NCI-H2029 treated with DMSO at 0.1 percent for 48 hours (cell line): ENCODE measurements around the gene CCDC88B.

ENCODE experiments used
- DNase-seq: peaks from one replicate; lab custom pipeline; 2025; lab: John Stamatoyannopoulos, UW

Gene CCDC88B

DNA sequence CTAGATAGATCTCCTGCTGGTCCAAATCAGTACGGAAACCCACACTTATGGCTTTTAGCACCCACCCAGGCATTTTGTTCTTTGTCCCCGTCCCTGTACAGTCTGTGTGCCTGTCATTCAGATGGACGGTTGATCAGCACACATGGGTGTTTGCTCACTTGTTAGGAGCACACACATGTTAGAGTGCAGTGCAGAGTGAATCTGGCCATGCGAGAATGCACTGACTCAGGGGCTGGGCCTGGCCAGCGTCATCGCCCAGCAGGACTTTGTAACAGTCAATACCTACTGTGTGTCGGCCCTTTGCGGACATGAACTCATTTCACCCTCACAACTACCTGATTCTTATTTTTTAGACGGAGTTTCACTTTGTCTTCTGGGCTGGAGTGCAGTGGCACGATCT is 22.3 kb downstream of the CCDC88B start:
- no peak for DNase-seq

DNA sequence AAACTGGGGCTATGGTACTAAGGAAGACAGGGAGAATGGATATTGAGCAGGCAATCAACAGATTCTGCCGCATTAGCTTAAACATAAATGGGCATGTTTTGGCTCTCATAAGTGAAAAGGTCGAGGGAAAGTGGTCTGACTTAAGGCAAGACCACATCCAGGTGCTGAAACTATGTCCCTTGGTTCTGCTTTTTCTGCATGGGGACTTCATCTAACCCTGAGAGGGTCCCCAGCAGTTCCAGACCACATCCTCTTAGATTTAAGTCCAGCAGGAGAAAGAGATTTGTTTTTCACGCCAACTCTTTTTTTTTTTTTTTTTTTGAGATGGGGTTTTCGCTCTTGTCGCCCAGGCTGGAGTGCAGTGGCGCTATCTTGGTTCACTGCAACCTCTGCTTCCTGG is 24.4 kb downstream of the CCDC88B start:
- DNase-seq: no peak

DNA sequence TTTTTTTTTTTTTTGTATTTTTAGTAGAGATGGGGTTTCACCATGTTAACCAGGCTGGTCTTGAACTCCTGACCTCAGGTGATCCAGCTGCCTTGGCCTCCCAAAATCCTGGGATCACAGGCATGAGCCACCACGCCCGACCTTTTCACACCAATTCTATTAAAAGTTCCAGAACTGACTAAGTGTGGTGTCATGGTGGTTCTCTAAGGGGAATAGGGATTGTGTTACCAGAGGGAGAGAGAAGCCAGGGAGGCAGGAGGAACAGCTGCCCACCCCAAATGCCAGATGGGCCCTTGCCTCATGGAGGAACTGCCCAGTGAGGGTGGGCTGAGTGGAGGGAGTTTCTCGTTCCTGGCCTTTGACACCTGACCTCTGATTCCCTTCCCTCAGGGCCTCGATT is 24.9 kb downstream of the CCDC88B start:
- DNase-seq: no peak

DNA sequence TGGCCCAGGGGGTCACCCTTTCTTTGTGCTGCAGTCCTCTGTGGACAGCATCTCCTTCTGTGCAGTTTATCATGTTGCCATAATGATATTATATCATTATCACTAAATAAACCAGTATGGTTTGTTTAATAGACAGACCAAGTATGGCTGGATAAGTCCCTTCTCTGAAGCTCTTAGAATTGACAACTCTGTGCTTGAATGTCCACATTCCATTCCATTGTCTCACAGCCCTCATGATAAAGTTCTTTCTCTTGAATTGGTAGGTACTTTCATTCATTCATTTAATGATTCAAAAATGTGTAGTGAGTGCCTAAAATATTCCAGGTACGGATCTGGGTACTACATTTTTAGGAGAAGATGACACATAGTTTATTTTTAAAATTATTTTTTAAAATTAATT is 26.7 kb downstream of the CCDC88B start:
- no peak for DNase-seq

DNA sequence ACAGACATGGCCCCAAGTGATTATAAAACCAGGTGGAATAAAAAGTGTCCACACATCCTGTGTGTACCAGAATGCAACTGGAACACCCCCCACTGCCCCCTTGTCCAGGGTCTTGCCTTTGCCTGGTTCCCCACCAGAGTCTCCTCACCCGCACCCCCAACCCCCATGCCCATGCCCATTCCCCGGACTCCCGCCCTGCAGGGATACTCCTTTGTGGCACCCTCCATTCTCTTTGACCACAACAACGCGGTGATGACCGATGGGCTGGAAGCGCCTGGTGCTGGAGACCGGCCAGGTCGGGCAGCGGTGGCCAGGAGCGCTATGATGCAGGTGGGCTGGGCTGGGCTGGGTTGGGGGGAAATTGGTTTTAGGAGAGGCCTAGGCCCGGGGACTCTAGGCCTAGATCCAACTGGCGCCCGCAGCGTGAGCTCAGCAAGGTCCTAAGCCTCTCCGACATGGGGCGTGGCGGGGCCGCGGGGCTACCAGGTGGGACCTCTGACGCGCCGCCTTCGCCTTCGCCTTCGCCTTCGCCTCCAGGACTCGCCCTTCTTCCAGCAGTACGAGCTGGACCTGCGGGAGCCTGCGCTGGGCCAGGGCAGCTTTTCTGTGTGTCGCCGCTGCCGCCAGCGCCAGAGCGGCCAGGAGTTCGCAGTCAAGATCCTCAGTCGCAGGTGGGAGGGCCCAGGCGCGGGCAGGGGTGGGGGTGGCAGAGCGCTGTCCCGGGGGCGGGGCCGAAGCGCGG is 28.1 kb downstream of the CCDC88B start:
- DNase-seq: no peak

DNA sequence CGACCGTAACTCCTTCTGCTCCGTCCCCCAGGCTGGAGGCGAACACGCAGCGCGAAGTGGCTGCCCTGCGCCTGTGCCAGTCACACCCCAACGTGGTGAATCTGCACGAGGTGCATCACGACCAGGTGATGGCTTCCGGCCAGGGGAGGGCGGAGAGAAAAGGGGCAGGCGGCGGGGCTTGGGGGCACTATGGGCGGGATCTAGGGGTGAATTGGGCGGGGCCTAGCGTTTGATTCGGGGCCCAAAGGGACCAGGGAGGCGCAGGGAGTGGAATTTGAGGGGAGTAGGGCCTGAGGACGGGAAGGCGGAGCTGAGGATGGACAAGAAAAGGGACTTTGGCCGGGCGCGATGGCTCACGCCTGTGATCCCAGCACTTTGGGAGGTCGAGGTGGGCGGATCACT is 28.7 kb downstream of the CCDC88B start:
- no peak for DNase-seq

DNA sequence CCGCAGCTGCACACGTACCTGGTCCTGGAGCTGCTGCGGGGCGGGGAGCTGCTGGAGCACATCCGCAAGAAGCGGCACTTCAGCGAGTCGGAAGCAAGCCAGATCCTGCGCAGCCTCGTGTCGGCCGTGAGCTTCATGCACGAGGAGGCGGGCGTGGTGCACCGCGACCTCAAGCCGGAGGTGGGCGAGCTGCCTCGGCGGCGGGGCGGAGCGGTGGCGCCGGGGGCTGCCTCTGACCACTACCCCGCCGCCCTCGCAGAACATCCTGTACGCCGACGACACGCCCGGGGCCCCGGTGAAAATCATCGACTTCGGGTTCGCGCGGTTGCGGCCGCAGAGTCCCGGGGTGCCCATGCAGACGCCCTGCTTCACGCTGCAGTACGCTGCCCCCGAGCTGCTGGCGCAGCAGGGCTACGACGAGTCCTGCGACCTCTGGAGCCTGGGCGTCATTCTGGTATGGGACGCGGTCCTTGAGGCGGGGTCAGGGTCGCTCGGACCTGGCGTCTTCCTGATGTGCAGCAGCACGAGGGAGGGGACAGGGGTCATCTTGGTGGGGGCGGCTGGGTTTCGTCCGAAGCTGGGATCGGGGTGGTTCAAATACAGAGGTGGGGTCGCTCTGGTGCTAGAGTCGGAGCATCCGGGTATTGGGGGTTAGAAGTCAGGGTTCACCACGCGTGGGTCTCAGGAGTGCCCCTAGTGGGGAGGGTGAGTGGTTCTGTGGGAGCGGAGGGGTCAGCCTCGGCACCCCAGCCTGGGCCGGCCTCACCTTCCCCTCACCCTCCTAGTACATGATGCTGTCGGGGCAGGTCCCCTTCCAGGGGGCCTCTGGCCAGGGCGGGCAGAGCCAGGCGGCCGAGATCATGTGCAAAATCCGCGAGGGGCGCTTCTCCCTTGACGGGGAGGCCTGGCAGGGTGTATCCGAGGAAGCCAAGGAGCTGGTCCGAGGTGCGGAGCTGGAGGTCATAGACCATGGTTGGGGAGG is 29.7 kb downstream of the CCDC88B start:
- DNase-seq: no peak

DNA sequence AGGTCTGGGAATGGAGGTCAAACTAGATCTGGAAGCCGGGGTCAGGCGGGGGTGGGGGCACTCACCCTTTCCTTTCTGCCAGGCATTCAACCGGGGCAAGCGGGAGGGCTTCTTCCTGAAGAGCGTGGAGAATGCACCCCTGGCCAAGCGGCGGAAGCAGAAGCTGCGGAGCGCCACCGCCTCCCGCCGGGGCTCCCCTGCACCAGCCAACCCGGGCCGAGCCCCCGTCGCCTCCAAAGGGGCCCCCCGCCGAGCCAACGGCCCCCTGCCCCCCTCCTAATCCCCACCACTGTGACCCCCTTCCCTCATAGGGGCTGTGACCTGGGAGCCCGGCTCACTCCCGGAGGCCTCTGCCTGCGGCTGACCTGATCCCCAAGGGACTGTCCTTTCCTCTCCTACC is 31.2 kb downstream of the CCDC88B start:
- no peak for DNase-seq

DNA sequence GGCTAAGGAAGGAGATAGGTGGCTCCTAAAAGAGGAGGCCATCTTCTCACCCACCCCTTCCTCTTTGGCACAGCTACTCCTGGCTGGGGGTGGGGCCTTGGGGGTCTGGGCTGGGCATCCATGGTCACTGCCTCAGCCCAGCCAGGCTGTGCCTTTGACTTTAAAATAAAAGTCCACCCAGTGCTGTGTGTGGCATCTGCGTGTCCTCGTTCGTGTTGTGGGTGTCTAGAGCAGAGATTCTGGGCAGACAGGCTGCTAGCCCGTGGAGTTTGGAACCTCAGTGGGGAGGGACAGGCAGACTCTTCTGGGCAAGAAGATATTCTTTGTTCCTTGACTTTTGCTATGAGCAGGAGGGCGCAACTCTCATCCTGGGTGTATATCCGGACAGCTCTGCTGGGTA is 32.0 kb downstream of the CCDC88B start:
- no peak for DNase-seq

DNA sequence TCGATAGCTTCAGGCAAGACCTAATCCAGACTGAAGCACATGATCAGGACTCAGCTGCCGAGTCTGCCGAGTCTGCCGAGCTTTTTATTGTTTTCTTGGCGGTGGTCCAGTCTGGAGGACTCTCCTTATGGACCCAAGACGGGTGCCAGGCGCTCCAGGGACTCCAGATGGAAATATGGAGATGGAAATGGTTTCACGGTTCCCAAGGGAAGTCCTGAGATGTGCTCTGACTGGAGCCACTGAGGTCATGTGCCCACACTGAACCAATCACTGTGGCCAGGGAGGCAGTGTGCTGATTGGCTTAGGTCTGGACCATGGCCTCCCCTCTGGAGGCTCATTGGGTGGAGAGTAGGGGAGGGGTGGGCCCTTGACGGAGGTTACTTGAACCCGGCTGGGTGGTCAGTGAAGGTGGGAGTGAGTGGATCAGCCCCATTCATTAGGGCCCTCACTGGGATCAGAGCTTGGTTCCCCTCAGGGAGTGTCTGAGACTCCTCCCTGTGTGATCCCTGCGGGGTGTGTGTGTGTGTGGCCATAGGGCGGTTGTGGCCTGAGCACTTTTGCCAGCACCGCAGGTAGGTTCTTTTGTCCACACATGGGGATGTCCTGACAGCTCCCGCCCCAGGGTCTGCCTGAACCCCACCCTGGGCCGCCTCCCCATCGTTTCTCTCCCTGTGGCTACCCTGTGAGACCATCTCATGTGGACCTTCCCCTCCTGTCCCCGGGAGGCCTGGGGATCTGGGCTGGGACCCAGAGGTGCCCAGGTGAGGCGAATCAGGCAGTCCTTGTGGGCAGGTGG is 33.0 kb downstream of the CCDC88B start:
- peak; percentile 97 for DNase-seq

DNA sequence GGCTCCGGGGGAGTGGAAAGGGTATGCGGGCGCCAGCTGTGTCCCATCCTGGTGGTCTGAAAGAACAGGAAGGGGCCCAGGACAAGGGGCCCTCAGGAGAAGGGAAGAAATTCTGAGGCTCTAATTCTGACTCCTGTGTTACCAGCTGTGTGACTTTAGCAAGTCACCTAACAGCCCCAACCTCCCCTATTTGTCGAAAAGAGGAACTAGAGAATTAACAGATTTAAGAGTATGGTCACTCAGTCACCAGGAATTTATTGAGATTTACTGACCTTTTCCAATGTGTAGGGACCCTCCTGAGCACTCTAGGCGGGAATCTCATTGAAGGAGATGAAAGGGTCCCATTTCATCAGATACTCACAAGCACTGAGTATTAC is 33.6 kb downstream of the CCDC88B start:
- no peak for DNase-seq

DNA sequence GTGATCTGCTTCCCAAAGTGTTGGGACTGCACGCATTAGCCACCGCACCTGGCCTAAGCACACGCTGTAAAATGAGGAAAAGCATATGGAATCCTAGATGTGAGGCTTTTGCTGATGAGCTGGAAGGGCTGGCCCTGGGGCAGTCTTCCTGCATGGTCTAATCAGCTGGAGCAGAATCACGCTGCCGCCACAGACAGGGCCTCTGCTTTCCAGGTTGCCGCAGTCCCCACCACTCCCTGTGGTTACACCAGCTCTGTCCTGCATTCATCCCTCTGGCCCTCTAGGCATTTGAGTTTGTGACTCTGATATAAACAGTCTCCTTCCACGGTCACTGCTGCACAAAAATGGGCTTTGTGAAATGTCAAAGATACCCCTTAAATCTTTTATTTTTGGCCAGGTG is 36.1 kb downstream of the CCDC88B start:
- no peak for DNase-seq

DNA sequence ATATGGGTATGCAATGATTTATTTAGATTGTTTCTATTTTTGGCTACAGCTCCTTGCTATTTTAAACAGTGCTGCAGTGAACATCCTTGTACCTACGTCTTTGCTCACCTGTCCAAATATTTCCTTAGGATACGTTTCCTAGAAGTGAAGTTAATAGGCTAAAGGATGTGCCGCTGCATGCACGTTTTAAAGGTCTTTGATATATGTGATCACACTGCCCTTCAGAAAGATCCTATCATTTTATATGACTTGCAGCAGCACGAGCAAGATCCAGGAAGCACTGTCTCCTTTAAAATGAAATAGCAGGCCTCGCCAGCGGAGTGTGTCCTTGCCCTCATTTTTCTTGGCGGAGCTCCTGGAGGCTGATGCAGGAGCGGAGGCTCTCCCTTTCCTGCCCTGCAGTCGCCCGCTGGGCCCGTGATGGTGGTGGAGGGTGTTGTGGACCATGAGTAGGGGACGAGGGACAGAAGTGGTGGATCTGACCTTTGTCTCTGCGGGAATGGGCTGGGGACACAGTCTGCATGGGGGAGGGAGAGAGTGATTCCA is 38.4 kb downstream of the CCDC88B start:
- no peak for DNase-seq

DNA sequence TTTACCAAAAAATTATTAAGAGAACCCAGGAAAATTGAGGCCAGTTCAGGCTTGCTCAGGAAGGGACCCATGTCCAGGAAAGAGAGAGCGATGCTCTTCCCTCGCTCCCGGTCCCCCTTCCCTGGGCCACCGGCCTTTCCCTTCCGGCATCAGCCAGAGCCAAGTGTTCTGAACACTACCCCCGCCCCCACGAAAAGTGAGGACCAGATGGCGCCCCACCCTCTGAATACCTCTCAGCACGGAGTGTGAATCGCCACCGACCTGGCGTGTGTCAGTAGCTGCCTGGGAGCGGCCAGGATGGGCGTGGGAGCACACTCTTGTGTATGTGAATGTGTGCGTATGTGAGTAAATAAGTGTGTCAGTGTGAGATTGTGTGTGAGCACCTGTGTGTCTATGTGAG is 39.2 kb downstream of the CCDC88B start:
- DNase-seq: no peak

DNA sequence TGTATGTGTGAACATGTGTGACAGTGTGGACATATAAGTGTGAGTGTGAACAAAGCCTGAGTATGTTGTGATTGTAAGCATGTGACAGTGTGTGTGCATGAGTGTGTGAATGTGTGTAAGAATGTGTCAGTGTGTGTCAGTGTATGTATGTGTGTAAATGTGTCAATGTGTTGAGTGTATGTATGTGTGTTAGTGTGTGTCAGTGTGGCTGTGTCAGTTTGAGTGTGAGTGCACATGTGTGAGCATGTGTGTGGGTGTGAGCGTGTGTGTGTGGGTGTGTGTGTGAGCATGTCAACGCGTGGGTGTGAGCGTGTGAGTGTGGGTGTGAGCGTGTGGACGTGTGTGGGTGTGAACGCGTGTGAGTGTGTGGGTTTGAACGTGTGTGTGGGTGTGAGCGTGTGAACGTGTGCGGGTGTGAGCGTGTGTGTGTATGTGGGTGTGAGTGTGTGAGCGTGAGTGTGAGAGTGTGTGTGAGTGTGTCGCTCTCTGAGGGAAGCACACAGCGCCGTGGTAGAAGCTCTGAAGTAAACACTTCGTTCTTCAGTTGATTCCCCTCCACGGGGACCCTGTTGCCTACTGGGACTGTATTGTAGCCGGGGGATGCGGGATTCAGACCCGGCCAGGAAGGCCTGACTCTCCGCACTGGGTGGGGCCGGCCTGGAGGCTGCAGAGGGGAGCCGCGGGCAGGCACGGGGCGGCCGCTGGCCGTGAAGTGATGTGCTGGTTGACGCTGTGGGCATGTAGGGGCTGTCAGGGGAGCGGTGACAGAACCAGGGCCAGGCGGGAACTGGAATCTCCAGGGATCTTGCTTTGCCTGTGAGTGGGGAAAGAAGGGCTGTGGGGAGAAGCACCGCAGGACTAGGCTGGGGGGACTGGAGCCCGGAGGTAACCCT is 40.1 kb downstream of the CCDC88B start:
- DNase-seq: no peak

DNA sequence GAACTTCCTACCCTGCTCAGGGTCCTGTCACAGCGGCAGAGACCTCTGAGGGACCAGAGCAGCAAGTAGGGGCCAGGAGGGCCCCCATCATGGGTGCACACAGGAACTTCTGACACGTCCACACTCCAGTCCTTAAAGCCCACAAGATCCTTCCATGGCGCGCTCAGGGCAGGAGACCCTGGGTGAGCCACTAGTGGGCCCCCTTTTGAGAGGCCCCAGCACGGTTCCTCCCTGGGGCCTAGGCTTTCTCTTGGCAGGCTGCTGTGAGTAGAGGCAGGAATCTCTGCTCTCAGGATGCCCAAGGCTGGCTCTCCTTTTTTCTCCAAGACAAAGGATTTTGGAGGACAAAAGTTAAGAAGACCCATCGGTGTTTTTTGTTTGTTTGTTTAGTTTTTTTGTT is 41.3 kb downstream of the CCDC88B start:
- DNase-seq: no peak

DNA sequence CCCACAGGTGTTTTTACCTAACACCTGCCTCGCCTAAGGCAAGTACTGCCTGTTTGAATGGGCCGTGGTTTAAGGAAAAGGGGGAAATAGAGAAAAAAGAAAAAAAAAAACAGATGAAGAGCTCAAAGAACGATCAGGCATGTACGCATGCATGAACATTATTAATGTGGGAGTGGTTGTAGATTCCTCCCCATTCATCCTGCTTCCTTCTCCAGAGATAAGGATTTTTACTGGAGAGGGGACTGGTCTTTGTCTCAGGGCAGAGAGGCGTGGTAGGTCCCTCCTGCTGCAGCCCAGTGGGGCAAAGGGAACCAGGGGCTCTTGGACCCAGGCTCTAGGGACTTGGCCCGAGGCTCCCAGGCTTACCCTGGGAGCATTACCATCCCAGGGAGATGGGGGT is 42.0 kb downstream of the CCDC88B start:
- DNase-seq: no peak

DNA sequence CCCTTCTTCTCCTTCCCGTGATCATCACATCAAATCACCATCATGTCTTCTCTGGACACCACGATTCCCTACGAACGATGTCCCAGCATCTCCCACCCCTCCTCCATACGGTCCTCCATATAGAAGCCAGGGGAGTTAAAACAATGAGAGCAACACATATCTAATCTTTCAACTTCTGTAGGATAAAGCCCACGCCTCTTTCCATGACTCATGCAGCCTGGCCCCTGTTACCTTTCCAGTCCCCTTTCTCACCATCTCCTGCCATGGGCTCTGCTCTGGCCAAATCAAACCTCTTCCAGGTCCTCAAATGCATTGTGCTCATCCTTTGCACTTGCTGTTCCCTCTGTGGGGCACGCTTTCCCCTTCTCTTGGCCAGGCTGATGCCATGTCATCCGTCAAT is 42.6 kb downstream of the CCDC88B start:
- DNase-seq: no peak

DNA sequence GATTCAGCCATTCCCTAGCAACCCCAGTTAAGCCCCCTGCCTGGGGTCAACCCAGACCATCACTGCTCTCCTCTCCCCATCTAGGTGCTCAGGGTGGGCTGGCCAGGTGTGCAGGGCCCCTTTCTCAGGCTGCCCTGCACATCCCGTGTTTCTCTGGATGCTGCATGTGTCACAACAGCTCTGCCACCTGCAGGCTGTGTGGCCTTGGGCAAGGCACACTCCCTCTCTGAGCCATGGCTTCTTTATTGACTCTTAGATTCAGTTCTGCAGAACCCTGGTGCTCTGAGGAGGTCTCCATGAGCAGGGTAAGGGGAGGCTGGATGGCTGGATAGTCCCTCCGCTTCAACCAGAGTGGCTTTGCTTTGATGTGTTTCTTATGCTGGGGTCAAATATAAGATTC is 43.6 kb downstream of the CCDC88B start:
- no peak for DNase-seq

DNA sequence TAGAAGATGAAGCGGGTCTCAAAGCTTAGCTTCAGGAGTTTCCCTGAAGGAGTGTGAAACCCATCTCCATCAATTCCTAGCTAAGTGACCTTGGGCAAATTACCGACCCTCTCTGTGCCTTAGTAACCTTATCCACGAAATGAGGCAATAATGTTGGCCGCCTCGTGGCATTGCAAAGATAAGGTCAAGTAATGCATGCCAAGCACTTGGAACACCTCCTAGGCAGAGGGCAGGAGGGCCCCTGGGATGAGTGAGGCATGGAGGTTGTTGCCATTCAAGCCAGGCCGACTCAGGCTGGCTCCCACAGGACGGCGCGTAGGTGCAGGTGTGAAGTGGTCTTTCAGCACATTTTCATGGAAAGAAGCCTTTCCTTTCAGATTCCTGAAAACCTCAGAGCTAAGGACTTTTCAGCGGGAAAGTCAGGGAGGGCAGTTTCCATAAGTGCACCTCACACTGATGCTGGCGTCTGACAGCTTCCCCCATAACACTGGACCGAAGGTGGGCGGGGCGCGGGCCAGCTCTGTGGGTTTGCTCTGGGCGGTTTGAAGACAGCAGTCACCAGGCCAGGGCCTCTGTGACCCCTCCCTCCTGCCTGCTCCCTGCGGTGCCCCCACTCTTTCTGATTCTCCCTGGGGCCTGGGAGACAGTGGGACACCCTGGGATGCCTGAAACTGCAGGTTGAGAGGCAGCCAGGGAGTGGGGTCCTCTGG is 44.2 kb downstream of the CCDC88B start:
- DNase-seq: no peak
